ENCODE measurements around the gene SSUH2. TPM values are rescaled to one million over a fixed set of nuclear protein-coding genes. Genes with fewer than 3 reads are reported as not detected.

The SSUH2 gene
- total RNA-seq, 3 donors from 2014 or later: 3.7 to 5.3 (median 4.5) TPM

DNA sequence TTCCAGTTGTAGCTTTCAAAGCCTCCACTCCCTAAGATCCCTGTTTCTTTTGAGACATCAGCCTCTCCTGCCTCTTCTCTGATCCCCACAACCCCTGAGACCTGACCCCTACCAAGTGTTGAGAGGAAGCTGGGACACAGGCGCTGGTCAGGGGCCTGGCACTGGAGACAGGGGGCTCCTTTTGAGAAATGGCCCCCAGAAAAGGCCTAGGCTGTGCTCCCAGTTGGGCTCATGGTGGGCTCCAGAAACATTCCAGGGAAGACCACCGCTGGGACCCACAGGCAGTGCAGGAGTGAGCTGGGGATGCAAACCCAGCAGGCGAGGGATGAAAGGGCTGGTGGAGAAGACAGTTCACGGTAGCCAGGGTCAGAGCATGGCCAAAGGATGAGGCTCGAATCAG lies 16.6 kb downstream of the SSUH2 start:
- H3K4me1 ChIP-seq (ENCODE audit: low read depth): no peaks in the 10 kb centered on the region
- no peaks in the 10 kb centered on the region for H3K9me3 ChIP-seq
- TF ChIP-seq, protein P1, sequence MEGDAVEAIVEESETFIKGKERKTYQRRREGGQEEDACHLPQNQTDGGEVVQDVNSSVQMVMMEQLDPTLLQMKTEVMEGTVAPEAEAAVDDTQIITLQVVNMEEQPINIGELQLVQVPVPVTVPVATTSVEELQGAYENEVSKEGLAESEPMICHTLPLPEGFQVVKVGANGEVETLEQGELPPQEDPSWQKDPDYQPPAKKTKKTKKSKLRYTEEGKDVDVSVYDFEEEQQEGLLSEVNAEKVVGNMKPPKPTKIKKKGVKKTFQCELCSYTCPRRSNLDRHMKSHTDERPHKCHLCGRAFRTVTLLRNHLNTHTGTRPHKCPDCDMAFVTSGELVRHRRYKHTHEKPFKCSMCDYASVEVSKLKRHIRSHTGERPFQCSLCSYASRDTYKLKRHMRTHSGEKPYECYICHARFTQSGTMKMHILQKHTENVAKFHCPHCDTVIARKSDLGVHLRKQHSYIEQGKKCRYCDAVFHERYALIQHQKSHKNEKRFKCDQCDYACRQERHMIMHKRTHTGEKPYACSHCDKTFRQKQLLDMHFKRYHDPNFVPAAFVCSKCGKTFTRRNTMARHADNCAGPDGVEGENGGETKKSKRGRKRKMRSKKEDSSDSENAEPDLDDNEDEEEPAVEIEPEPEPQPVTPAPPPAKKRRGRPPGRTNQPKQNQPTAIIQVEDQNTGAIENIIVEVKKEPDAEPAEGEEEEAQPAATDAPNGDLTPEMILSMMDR (IDR thresholded peaks at IDR 0.05): no peak
- intact Hi-C loops (cut with DNase I, micrococcal nuclease): no loop called here
- DNase-seq (no peak), ATAC-seq (no peak)
- H3K36me3 ChIP-seq (ENCODE audit: low read depth): no peaks in the 10 kb centered on the region
- no peak overlapping the region for H3K4me3 ChIP-seq

DNA sequence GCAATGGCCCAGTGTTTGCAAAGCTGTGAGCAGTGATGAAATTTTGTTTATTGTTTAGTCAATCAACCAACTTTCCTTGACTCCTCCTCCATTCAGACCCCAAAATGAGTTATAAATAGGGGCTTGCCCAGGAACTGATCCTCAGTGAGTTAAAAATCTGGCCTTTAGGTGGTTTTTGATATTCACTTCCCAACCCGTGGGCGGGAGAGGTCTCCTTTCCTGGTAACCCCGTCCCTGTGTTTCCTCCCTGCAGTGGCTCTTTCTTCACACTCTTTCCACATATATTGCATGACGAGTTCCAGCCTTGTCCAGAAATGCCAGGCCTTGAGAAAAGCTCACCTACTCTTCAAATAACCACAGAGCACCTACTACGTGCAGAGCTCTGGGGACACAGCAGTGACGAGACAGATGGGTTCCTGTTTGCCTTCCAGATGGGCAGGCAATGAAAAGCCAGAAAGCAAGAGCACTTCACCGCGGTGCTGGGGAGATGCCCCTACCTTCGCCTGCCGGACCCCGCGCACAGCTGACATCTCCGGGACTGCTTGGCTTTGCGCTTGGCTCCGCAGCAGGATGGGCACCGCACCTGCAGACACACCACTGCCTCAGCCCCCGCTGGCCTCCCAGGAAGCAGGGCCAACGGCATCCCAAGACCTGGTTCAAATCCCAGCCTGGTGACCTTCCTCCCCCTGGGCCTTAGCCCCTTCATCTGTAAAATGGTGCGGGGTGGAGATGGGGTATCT lies 17.2 kb downstream of the SSUH2 start:
- intact Hi-C loops (cut with DNase I, micrococcal nuclease): no loop called here
- no peaks in the 10 kb centered on the region for H3K36me3 ChIP-seq (ENCODE audit: low read depth)
- ATAC-seq: no peak
- H3K4me1 ChIP-seq (ENCODE audit: low read depth): no peaks in the 10 kb centered on the region
- TF ChIP-seq, protein P1 (IDR thresholded peaks at IDR 0.05): no peak
- no peaks in the 10 kb centered on the region for H3K9me3 ChIP-seq
- DNase-seq: no peak
- H3K4me3 ChIP-seq: no peak overlapping the region

DNA sequence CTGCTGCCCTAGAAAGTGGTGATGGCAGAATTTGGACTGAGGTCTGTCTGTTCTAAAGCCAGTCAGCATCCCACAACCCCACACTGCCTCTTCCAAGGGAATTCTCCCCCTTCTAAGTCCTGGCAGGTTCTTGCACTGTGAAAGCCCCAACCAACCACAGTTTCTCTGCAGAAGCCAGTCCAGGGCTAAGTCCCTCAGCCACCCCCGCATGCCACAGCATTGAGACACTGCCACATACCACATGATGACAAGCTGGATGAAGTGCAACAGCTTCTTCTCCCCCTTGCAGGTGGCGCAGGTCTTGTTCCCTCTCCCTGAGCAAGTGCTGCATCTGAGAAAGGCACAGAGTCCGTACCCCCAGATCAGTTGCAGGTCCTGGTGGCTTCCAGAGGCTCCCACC lies 18.6 kb downstream of the SSUH2 start:
- H3K4me1 ChIP-seq (ENCODE audit: low read depth): no peaks in the 10 kb centered on the region
- TF ChIP-seq, protein P1 (IDR thresholded peaks at IDR 0.05): no peak
- DNase-seq (no peak), ATAC-seq (no peak)
- H3K36me3 ChIP-seq (ENCODE audit: low read depth): no peaks in the 10 kb centered on the region
- H3K4me3 ChIP-seq: no peak overlapping the region
- no peaks in the 10 kb centered on the region for H3K9me3 ChIP-seq
- intact Hi-C loops (cut with DNase I, micrococcal nuclease): no loop called here

DNA sequence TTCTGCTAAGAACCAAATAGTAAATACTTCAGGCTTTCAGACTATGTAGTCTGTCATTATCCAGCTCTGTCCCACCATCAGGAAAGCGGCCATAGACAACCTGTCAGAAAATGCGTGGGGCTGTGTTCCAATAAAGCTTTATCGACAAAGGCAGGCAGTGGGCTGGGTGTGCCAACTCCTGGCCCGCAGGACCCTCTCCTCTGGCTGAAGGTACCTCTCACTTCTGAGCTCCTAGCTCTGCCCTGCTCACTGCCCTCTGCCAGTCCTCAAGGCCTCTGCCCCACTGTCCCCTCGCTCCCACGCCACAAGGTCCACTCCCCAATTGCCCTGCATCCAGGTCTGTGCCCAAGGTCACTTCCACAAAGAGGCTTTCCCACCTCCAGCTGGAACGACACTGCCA lies 20.0 kb downstream of the SSUH2 start:
- intact Hi-C loops (cut with DNase I, micrococcal nuclease): loop anchor here in 1 of 2 donors (5.0 kb wide), 1 partner anchor 182 kb away; no protein-coding TSS in a partner anchor
- H3K9me3 ChIP-seq: no peaks in the 10 kb centered on the region
- DNase-seq: no peak
- TF ChIP-seq, protein P1 (IDR thresholded peaks at IDR 0.05): no peak
- H3K4me3 ChIP-seq: no peak overlapping the region
- H3K4me1 ChIP-seq (ENCODE audit: low read depth): no peaks in the 10 kb centered on the region
- no peaks in the 10 kb centered on the region for H3K36me3 ChIP-seq (ENCODE audit: low read depth)
- ATAC-seq: no peak

DNA sequence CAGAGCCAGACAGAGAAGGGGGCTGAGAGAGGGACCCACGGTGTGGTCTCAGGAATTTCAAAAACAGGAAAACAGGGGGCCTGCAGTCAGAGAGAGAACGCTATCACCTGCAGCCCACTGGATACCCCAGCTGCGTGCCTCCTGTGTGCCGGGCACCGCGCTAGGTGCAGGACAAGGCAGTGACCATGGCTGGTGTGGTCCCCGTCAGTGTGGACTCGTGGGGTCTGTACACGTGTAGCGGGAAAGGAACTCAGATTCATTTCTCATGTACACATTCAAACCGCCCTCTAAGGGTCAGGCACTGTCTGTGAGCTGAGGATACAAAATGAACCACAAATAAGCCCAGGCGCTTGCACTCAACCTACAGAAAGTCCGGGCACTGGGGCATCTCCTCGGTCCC lies 20.9 kb downstream of the SSUH2 start:
- H3K9me3 ChIP-seq: no peaks in the 10 kb centered on the region
- DNase-seq (no peak), ATAC-seq (no peak)
- intact Hi-C loops (cut with DNase I, micrococcal nuclease): loop anchor here in 1 of 2 donors (5.0 kb wide), 1 partner anchor 181 kb away; no protein-coding TSS in a partner anchor
- H3K4me3 ChIP-seq: no peak overlapping the region
- TF ChIP-seq, protein P1 (IDR thresholded peaks at IDR 0.05): no peak
- H3K4me1 ChIP-seq (ENCODE audit: low read depth): no peaks in the 10 kb centered on the region
- no peaks in the 10 kb centered on the region for H3K36me3 ChIP-seq (ENCODE audit: low read depth)

Measured in mucosa of descending colon (tissue), 3 donors.